COLO668 (cell line): ENCODE data around the gene ZBTB39.
"Not testable (repeated sequence)": the region's sequence is repeated elsewhere in the genome, so short reads cannot be mapped to it uniquely, and the experiment has no call there.

Experiments used
- DNase-seq: peaks from one replicate; lab custom pipeline; 2025; ENCODE audit not compliant: unreplicated experiment; lab: John Stamatoyannopoulos, UW

ZBTB39 gene, protein sequence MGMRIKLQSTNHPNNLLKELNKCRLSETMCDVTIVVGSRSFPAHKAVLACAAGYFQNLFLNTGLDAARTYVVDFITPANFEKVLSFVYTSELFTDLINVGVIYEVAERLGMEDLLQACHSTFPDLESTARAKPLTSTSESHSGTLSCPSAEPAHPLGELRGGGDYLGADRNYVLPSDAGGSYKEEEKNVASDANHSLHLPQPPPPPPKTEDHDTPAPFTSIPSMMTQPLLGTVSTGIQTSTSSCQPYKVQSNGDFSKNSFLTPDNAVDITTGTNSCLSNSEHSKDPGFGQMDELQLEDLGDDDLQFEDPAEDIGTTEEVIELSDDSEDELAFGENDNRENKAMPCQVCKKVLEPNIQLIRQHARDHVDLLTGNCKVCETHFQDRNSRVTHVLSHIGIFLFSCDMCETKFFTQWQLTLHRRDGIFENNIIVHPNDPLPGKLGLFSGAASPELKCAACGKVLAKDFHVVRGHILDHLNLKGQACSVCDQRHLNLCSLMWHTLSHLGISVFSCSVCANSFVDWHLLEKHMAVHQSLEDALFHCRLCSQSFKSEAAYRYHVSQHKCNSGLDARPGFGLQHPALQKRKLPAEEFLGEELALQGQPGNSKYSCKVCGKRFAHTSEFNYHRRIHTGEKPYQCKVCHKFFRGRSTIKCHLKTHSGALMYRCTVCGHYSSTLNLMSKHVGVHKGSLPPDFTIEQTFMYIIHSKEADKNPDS

DNA sequence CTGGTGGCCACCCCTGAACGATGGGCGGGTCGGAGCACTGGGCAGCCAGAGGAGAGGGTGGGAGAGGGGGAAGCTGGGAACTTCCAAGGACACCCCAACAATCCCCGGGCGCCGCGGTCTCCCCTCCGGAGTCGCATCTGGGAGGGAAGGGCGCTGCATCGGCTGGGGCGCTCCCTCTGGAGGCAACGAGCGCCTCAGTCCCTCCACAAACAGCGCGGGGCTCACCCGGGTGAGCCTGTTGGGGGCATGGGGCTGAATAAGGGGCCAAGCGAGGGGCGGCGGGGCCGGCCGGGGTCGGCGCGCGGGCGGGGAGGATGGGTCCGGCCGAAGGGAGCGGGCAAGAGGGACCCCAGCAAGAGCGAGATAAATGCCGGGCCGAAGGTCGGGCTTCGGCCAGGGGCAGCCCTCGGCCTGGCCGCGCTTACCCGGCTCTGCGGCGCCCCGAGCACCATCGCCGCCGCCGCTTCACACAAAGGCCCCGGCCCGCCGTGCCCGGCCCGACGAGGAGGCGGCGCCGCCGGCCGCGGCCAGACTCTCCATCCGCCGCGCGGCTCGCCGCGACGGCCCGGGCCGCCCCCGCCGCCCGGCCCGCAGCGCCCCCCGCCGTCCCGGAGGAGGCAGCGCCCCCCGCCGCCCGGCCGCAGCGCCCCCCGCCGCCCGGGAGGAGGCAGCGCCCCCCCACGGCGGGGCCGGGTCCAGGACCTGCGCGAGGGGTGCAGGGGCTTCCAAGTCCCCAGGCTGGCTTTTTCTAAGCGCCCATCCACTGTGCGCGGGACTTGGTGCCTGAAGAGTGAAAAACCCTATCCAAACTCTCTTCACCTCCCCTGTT is at the start of gene ZBTB39:
TSS of gene ZBTB39 (minus strand) at position 567 of the 829 bp plus-strand sequence. CDS start 1,629 bp downstream, outside the sequence.
- peak; percentile 78 for DNase-seq

DNA sequence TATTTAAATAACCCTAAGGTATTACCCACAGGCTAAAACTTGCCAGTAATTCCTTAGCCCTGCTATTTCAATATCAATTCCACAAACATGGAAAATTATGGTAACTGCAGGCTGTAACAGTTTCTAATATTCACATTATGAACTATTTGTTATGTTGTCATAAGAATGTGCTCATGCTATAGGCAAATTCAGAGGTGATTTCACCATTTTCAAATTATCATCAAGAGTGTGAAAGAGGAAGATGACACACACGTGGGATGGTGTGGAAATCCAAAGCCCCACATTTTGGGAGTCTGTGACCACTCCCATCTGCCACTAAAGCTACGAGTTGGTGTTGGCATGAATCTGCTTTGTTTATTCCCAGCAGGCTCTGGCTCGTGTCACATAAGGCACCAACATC is 49.5 kb upstream of the ZBTB39 start:
- no peak for DNase-seq

DNA sequence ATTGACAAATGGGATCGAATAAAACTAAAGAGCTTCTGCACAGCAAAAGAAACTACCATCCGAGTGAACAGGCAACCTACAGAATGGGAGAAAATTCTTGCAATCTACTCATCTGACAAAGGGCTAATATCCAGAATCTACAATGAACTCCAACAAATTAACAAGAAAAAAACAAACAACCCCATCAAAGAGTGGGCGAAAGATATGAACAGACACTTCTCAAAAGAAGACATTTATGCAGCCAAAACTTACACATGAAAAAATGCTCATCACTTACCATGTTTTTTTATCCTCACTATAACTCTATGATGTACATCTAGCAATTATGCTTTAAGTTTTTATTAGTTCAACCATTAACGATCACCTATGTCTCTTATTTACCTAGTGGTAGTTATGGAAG is 47.6 kb upstream of the ZBTB39 start:
- DNase-seq: not testable (repeated sequence)

DNA sequence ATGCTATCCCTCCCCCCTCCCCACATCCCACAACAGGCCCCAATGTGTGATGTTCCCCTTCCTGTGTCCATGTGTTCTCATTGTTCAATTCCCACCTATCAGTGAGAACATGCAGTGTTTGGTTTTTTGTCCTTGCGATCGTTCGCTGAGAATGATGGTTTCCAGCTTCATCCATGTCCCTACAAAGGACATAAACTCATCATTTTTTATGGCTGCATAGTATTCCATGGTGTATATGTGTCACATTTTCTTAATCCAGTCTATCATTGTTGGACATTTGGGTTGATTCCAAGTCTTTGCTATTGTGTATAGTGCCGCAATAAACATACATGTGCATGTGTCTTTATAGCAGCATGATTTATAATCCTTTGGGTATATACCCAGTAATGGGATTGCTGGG is 46.8 kb upstream of the ZBTB39 start:
- DNase-seq: not testable (repeated sequence)

DNA sequence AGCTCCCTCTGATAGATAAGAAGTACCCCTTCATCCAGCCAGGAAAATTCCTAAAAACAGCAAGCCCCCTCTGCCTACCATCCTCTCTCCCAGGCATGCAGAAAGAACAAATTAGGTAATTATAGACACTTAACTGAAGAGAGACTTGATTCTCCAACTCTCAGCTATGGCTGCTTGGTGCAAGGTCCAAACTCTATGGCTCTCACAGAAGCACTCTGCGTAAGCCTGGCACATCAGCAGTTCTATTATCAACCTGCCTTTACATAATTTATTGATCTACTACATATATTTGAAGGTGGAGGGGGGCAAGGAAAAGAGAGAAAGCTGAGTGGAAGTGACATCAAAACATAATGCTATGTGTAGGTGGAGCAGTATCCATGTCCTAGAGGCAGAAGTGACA is 44.7 kb upstream of the ZBTB39 start:
- DNase-seq: no peak

DNA sequence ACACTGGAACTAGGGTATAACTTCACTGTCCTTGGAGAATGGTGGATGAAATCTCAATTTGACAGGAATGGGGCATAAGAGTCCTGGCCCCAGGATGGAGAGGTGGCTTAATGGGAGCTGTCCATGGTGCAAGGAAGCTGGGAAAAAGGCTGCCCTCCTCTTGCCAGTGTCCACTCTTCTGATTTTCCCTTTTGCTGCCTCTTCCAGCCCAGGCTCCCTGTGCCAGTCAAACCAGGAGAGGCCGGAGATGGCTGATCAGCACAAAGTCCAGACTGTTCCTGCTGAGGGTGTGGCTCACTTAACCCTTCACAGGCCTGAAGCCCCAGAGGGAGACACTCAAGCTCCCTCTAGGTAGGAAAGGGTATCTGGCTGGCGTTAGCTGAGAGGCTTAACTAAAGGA is 43.5 kb upstream of the ZBTB39 start, which contains the start of gene MYO1A:
TSS of gene MYO1A (minus strand) at position 240 of the 400 bp plus-strand sequence. CDS start 1,806 bp downstream, outside the sequence.
- DNase-seq: no peak

DNA sequence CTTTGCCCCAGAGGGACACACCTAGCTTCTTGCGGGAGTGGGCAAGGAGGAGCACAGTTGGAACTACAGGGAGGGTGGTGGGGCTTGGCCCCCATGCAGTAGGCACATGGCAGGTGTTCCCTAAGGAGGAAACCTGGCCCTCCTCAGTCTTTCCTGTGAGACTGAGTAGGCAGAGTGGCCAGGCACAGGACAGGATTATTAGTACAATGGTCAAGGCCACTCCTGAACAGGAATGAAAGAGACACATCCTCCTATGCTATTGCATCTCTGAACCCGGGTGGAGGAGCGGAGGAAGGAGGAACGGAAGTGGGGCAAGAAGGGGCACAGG is 42.7 kb upstream of the ZBTB39 start:
- DNase-seq: no peak

DNA sequence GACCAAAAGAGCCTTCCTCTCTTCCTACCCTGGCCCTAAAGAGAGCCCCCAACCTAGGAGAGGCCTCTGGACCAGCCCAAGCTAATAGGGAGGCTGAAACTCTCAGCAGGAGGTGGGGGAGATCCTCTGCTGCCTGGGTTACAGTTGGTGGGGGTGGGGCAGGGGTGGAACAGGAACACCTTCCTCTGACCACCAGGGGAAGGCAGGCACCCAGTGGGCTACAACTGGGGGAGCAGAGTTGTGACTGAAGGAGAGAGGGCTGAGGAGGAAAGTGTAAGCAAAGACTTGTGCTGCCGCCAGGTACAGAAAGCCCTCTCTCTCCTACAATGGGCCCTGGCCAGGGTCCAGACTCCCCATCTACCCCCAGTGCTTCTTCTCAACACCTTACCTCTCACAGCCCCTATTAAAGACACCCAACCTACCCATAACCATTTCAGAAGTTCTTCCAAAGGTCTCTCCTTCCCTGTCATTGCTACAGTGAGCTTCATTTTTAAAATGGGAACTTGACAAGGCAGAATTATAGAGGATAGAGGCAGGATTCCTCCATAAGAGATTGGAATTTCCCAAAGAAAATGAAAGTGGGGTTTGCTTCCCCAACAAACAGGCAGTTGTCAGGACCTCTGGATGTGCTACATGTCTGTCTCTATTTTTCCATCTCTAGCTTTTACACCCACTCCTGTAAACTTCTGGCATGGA is 42.2 kb upstream of the ZBTB39 start:
- no peak for DNase-seq

DNA sequence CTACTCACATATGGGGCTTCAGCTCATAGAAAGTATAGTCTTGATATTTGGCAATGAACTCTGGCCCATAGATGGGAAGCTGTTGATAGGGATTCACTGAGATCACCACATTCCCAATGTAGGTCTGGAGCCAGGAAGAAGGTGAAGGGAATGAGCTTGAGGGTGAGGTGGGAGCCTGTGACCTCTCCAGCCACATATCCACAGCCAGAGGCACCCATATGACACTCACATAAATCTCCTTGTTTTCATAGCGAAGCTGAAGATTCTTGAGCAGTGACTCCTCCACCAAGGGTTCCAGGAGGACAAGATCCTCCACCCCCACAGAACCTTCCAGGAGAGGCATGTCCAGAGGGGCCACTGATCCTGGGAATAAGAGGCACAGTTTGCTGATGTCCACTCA is 41.6 kb upstream of the ZBTB39 start:
- DNase-seq: no peak

DNA sequence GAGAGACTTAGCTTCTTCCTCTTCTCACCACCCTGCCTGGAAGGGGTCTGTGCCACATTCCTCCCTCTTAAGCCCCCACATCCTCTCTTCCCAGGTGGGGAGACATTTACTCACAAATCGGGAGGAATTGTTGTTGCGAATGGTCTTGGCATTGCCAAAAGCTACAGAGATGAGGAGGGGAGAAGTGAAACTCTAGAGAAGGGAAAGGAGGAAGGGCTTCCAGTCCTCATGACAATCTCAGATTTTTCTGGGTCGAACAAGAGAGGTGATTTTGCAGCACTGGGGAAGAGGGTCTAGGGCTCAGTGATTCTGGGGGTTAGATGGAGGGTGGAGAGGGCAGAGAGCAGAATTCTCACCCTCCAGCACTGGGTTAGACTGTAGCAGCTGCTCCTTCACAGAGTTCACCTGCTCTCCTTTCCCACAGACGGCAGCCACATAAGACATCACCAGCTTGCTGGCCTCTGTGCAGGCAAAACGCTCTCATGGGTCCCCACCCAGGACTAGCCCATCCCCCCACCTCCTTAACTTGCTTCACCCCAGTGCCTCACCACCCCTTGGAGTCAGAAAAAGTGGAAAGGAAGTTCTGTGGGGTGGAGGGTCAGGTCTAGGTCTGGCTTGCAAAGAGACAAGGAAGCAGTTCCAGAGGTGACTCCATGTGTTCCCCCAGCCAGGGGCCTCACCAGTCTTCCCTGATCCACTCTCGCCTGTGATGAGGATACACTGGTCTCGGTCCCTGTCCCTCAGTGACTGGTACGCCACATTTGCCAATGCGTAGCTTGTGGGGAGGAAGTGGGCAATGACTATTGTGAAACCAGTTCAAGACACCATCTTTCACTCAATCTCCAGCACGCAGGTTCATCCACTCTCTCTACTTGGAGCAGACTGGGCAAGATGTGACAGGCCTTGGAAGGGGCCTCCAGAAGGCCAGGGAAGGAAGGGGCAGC is 40.9 kb upstream of the ZBTB39 start:
- no peak for DNase-seq

DNA sequence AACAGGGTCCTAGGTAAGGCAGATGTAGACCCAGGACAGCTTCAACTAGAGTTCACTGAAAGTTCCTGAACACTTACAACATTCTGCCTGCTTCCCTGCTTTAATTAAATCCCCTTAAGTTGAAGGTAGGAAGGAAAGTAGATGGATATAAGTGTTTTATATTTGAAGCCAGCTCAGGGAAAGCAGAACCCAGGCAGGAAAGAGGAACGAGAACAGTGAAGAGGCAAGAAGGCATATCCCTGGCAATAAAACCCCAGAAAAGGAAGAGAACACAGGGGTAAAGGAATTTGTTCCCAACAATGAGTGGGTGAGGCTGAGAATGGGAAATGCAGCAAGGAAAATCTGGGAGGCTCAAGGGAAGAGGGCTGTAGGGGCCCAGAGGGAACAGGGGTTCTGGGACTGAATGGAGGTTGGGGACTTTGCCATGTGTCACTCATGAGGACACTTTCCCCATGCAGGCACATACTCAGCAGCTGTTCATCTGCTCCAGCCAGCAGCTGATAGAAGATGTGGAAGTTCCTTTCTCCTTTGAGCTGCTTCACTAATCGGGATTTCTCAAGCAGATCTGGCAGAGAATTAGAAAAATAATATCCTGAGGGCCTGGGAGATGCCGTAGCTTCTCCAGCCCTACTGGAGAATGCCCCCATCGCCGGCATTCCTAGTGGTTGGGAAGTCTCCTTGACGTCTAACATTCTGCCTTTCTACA is 39.9 kb upstream of the ZBTB39 start:
- no peak for DNase-seq

DNA sequence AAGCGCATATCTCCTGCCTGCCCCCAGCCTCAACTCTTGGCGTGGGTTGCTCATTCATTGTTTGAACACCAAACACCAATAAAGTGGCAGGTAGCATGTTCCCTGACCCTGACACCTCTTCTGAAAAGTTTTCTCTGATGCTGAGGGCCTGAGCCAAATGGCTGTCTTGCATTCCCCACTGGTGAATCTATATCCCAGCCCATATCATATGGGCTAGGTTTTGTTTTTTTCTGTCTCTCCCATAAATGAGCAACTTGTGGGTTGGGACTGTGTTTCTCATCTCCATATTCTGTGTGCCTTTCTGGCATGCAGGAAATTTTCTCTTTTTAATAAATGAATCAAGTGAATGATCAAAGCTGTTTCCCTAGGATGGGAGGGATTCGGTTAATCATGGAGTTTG is 38.5 kb upstream of the ZBTB39 start:
- no peak for DNase-seq

DNA sequence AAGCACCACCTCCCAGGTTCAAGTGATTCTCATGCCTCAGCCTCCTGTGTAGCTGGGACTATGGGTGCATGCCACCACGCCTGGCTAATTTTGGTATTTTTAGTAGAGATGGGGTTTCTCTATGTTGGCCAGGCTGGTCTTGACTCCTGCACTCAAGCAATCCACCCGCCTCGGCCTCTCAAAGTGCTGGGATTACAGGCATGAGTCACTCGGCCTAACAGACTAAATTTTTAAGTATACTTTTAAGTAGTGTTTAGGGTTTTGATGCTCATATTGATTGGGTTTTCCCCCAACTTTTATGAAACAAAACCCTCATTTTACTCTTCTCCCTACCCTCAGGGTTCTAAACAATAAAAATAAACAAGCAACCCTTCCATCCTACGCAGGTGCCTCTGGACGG is 38.1 kb upstream of the ZBTB39 start:
- DNase-seq: no peak

DNA sequence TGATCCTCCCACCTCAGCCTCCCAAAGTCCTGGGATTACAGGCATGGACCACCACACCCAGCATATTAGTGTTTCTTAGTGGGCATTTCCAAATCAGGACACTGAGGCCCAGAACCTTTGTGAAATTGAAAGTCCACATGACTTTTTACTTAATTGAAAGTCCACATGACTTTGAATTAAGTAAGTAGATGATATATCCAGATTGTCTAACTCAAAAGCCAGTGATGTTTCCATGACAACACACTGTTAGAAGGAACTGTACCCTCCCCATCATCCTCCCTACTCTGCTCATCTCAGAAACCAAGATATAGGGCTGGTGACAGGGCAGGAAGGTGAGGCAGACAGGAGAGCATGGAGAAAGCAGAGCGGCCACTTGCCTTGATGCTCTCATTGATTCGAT is 36.3 kb upstream of the ZBTB39 start:
- DNase-seq: no peak

DNA sequence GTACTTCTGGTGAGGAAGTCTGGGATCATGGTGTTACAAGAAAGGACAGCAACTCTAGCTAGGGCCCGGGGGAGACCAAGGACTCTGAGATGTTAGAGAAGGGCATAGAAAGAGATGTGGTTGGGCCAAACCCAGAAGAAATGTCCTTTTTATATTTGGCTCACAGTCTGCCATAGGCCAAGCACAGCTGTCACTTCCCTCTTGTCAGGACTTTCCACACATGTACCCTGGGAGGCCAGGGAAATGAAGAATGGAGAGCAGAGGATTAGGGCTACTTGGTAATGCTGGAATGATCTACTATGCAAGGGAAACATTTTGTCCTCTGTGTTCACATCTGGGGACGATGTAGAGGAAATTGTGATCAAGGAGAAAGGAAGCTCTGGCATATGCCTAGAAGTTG is 34.4 kb upstream of the ZBTB39 start:
- no peak for DNase-seq

DNA sequence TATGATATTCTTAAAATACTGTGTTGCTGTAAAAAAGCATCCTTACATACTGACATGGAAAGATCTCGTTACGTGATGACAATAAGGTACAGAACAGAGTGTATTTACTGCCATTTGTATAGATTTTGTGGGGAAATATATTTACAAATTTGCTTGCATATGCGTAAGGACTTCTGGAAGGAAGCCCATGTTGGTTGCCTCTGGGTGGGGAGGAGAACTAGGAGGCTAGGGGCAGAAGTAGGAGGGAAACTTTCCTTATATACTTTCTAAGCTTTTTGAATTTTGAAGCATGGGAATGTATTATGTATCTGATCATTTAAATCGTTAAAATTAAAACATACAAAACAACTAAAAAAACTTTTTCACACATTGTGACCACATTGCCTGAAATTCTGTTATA is 33.9 kb upstream of the ZBTB39 start:
- DNase-seq: no peak

DNA sequence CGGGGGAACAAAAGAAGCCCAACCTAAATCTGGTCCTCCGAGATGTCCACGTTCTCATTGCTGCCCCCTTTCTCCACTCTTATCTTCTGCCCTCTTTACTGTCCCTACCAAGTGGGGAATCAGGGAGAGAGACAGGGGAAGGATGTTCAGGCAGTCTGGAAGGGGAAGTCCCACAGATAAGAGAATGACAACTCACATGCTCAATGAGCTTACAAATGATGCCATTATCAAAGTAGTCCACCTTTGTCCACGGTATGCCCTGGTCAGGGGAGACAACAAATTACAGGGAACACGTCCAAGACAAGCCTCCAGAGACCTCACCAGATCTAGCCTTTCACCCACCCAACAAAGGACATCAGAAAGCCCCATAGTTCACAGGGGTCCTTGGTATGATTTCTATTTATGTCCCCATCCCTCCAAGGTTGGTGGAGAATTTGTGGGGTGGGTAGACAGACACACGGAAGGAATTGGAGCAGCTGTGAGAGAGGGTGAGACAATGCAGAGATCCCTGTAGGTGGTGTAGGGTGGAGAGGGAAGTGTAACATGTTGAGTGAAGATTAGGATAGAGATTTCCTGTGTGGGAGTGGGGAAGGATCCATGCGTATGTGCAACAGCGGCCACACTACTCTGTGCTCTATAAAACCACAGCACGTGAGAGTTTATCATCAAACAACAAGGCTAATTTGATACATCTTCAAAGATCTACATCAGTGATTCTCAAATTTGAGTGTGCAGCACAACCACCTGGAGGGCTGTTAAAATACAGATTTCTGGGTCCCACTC is 32.9 kb upstream of the ZBTB39 start:
- no peak for DNase-seq

DNA sequence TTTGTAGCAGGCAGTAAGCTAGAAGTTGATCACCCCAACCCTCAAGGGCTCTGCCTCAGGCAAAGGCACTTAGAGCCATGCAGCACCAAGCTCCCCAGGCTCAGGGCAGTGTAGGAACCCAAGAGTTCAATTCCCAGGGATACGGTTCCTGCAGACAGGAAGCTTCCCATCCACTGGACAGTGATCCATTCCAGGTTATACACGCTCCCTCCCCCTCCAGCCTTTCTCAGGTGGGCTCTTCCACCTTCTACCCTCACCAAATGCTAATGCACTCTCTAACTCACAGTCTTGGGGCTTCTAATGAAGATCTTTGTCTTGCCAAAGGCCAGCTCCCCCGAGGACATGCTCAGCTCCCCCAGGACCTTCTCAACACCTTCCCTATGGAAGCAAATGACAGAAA is 30.9 kb upstream of the ZBTB39 start:
- DNase-seq: no peak

DNA sequence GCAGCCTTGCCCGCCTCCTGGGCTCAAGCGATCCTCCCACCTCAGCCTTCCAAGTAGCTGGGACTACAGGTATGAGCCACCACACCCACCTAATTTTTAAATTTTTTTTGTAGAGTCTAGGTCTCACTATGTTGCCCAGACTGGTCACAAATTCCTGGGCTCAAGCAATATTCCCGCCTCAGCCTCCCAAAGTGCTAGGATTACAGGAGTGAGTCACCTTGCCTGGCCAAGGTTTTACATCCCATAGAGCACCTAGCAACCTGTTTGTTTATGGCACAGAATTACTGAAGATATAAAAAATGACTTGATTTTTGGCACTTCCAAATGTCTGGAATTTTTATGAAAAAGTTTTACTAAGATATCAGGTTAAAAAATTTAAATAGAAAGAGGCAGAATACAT is 27.1 kb upstream of the ZBTB39 start:
- no peak for DNase-seq
